AML-193 (cell line): ENCODE measurements around the gene NUP93.
"Not testable (repeated sequence)": the region's sequence is repeated elsewhere in the genome, so short reads cannot be mapped to it uniquely, and the experiment has no call there.

Experiments used
- DNase-seq, 2 experiments: peaks; one replicate each; lab custom pipeline; 2025; lab: John Stamatoyannopoulos, UW

The NUP93 gene

DNA sequence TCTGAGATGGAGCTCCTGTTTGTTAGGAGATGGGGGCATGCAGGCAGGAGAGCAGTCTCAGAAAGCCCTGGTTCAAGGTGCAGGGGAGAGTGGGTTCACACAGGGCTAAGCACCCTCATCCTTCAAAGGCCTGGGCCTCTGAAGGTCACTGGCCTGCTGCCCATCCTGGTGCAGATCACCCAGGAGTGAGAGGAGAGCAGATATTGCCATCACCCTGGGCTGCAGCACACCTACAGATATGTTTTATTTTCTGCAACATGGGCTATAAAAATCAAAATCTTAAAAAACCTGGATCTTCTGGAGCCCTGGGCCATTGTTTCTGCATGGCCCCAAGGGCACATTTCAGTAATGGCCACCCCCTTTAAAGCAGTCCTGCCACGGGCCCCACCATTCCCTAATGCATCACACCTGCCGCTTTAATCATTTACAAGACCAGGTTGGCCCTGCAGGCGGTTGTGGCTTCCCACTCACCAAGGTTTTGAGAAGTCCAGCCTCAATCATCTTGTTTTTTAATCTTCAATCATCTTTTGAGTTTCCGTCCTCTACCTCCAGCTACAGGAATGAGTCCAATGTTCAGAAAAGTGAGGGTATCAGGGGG lies 20.4 kb upstream of the NUP93 start:
- no peak for DNase-seq

- DNase-seq = no peak
Measured at GRCh38 chr16:56710181-56710737, 19.7 kb upstream of the NUP93 start.

DNA sequence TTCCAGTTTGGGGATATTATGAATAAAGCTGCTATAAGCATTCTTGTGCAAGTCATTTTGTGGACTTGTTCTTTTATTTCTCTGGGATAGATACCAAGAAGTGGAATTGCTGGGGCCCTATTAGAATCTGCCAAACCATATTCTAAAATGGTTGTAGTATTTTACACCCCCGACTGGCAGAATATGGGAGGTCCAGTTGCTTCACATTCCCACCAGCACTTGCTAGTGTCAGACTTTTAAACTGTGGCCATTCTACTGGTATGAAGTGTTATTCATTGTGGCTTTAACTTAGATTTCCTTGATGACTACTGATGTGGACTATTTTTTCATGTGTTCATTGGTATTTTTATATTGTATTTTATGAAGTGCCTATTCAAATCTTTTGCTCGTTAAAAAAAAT lies 18.1 kb upstream of the NUP93 start:
- DNase-seq = no peak

GRCh38 chr16:56713794-56714193 lies 16.1 kb upstream of the NUP93 start:
- no peak for DNase-seq

DNA sequence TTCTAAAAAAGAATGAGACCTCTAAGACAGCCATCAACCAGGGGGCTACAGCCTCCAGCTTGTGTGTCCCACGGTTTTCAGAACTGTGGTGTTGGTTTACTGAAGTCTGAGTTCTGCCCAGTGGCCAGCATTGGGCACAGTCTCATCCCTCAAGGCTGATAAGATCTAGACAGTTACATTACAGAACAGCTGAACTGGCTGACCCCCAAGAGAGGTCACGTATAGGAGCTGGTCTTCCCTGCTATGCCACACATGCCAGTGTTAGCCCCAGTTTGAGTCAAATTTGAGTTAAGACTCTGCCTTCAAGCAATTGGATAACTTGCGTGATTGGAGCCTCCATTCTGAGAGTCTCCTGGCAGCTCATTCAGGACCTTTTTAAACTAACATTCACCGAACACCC lies 14.8 kb upstream of the NUP93 start:
- no peak for DNase-seq

GRCh38 chr16:56716761-56717160 lies 13.2 kb upstream of the NUP93 start:
- DNase-seq = no peak

- not testable (repeated sequence) for DNase-seq
Measured at GRCh38 chr16:56717532-56717931, 12.4 kb upstream of the NUP93 start.

- no peak for DNase-seq
Measured at GRCh38 chr16:56722200-56722842, 7.6 kb upstream of the NUP93 start.

GRCh38 chr16:56724191-56724590 lies 5.7 kb upstream of the NUP93 start:
- no peak for DNase-seq

GRCh38 chr16:56726283-56726682 lies 3.6 kb upstream of the NUP93 start:
- DNase-seq = no peak

- no peak for DNase-seq
Measured at GRCh38 chr16:56726926-56727325, 3.0 kb upstream of the NUP93 start.

- DNase-seq = no peak
Measured at GRCh38 chr16:56728027-56728426, 1.9 kb upstream of the NUP93 start.

GRCh38 chr16:56728980-56729734 lies 772 bp upstream of the NUP93 start:
- DNase-seq = peak in 1 of 2 experiments; percentile 3

DNA sequence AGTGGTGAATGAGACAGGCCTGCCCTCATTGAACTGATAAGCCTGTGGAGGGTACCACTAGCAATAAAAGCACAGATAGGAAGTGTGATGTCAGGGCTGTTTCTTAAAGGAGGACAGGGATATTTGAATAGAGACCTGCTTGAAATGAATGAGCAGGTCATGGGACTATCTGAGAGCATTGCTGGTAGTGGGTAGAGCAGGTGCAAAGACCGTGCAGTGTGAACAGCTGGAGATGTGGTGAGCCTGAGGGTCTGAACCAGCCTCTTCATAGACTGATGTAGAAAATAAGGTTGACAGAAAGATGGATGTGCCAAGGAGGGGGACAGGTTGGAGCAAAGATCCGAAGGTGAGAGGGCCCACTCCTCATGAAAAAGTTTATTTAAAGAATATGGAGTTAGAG lies 2.4 kb downstream of the NUP93 start:
- no peak for DNase-seq

- DNase-seq = no peak
Measured at GRCh38 chr16:56732832-56733231, 2.9 kb downstream of the NUP93 start.

DNA sequence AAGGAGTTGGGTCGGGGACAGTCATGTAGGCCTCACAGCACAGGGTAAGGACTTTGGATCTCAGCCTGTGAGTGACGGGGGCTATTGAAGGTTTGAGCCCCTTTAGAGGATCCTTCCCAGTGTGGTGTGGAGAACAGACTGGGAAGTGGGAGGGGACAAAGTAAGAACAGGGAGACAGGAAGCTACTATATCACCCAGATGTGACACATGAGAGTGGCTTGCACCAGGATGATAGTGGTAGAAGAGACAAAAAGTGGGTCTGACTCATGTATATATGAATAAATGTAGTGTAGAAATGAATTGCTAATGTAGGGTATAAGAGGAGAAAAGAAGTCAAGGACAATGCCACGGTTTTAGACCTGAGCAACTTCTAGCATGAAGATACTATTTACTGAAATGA lies 4.5 kb downstream of the NUP93 start:
- no peak for DNase-seq

GRCh38 chr16:56736476-56736875 lies 6.5 kb downstream of the NUP93 start:
- no peak for DNase-seq

DNA sequence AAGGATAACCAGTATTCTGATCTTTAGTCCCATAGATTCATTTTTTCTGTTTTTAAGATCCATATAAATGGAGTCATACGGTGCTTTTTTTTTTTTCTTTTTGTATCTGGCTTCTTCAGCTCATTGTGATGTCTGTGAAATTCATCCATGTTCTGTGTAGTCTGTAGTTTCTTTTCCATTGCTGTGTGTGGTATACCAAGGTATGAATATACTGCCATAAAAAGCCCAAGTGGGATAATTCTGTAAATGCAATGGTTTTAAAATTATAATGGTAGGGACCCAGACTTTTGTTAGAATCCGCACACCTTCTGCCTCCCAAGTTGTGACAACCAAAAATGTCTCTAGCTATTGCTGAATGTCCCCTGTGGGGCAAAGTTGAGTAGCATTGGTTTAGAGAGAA lies 7.6 kb downstream of the NUP93 start:
- no peak for DNase-seq

GRCh38 chr16:56738221-56738620 lies 8.3 kb downstream of the NUP93 start:
- DNase-seq = no peak

DNA sequence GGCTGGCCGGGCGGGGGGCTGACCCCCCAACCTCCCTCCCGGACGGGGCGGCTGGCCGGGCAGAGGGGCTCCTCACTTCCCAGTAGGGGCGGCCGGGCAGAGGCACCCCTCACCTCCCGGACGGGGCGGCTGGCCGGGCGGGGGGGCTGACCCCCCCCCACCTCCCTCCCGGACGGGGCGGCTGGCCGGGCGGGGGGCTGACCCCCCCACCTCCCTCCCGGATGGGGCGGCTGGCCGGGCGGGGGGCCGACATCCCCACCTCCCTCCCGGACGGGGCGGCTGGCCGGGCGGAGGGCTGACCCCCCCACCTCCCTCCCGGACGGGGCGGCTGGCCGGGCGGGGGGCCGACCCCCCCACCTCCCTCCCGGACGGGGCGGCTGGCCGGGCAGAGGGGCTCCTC lies 9.4 kb downstream of the NUP93 start:
- DNase-seq = not testable (repeated sequence)

DNA sequence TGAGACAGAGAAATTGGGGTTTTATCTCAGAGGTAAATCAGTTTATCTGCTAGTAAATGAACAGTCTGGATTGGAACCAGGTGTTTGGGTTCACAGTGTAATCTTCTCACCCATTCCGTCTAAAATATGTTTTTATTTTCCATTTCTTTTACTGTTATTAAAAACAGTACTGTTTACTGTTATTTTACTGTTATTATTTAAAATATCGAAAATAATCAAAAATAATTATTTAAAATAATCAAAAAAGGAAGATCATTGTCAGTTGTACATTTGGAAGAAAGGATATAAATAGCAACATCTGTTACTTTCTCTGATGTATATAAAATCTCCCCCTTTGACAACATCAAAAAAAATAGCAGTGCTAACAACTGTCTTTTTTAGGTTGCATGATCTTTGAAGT lies 11.5 kb downstream of the NUP93 start:
- DNase-seq = no peak

GRCh38 chr16:56742030-56742984 lies 12.4 kb downstream of the NUP93 start:
- no peak for DNase-seq
